GM18951 (cell line): ENCODE measurements around the gene SLC12A1.

Source experiments
- POLR2A ChIP-seq: IDR thresholded peaks from 4 replicates; pipeline ENCODE4 v1.6.1; 2011; ENCODE audit warnings: mild to moderate bottlenecking; ENCODE audit not compliant: insufficient read length, insufficient read depth; ENCODE audit errors: extremely low read depth
- in situ Hi-C: fragments of 300-500 bp; cut with MboI; formaldehyde crosslinking; loops from one replicate; pipeline ENCODE4 v1.12.0; 2022; ENCODE audit warnings: low sequenced_read_pairs, mixed read lengths, inconsistent platforms; ENCODE audit not compliant: unreplicated experiment

The SLC12A1 gene

DNA sequence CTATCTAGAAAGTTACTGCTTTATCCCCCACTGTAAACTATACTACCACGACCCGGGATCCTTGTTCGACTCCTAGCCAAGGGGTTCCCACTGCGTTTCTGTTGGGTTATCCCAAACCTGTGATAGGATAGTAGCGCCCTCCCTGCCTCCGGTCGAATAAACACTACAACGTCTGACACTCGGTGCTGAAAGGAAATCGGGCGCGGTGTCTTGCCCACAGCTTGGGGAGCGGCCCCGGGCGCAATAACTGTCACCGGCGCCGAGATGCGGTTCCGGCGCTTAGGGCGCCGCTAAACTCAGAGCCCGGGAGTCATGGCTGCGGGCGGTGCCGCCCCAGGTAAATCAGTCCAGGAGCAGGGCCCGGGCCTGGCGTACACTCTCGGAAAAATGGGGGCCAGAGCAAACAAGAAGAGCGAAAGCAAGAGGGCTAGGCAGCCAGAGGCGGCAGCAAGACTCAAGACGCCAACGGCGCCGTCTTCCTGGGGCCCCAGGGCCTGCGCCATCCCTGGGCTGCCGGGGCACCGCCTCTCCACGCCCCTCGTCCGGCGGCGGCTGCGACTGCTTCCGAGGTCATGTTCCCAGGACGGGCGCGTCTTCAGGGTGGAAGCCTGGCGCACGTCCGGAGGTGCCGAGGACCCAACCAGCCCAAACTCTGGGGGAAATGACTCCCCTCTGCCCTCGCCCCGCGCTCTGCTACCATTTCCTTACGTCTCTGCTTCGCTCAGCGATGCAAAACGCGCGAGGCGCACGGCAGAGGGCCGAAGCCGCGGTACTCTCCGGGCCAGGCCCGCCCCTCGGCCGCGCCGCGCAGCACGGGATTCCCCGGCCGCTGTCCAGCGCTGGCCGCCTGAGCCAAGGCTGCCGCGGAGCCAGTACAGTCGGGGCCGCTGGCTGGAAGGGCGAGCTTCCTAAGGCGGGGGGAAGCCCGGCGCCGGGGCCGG is 125.0 kb downstream of the SLC12A1 start, which contains the start of gene DUT:
TSS of gene DUT (plus strand) at position 575 of the 941 bp plus-strand sequence. CDS start at position 662, 87 bp downstream.
- in situ Hi-C loops: no loop called here
- TF ChIP-seq POLR2A: peak; percentile 94

DNA sequence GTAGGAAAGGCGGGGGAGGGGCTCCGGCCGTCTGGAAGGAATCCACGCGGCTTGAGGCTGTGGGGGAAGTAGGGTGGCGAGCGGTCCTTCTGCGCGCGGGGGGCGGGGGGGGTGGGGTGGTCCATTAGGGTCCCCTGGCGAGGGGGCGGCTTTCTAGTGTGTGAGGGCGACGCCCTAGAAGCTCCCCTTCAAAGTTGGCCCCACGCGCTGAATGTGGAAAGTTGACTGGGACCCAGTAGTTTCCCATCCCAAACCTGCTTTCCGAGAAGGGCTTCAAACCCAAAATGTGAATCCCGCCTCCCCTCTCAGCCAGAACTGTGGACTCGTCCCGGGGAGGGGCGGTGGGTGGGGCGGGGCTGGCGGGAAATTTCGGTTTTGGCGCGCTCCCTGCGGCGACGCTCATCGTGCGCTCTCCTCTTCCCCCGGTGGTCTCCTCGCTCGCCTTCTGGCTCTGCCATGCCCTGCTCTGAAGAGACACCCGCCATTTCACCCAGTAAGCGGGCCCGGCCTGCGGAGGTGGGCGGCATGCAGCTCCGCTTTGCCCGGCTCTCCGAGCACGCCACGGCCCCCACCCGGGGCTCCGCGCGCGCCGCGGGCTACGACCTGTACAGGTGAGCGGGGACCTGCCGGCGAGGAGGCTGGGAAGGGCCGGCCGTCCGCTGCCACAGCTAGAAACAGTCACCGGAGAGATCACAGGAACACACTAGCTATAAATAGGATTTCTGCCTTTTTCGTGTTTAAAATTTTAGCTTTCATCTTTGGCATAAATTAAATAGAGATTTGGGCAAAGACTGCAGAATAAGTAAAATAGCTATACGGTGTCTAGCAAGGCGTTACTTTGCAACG is 125.9 kb downstream of the SLC12A1 start:
- TF ChIP-seq POLR2A: peak; percentile 44
- in situ Hi-C loops: no loop called here

DNA sequence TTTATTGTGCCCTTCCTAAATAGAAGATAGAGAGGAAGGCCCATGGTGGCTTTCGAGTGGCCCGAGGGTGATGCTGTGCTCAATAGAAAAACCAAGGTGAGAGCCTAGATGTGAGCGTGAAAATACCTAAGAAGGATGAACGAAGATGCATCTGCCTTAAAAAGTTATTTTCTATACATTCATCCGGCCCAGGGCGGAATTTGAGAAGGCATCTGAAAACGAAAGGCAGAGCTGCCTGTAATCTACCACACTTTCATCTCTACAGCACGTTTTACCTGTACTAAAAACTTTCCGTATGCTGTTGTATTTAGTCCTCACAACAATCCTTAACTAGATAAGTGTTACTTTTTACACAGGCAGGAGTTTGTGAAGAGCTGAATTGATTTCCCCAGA is 126.5 kb downstream of the SLC12A1 start:
- no peak for TF ChIP-seq POLR2A
- in situ Hi-C loops: no loop called here

DNA sequence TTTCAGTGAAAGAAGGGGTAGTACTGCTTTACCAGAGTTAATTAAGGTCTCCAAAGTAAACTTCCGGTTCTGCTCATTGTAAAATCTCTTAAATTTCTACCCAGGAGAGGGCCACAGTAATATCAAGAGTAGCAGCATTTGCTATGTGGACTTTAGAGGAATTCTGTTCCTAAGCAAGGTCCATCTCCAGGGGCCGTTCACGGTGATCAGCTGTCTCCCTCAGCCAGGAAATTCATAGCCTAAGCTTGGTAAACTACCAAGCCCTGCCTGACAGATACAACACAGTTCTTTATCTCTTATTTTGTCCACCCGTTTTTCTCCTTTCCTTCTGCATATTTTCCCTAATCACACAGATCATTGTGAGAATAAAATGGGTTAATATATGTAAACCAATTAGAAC is 127.4 kb downstream of the SLC12A1 start:
- no peak for TF ChIP-seq POLR2A
- in situ Hi-C loops: no loop called here

DNA sequence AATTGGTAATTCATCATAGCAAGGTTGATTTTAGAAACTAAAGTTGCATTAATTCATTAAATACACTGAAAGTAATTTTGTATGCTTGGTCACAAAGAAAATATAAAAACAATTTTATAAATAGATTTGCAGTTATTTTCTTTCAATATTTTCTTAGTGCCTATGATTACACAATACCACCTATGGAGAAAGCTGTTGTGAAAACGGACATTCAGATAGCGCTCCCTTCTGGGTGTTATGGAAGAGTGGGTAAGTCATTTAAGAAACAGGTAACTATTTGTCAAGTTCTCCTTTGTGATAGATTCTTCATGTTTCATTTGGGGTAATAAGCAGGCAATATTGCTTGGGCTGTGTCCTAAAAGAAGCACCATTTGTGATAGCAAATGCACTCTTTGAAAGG is 128.2 kb downstream of the SLC12A1 start:
- in situ Hi-C loops: no loop called here
- no peak for TF ChIP-seq POLR2A

DNA sequence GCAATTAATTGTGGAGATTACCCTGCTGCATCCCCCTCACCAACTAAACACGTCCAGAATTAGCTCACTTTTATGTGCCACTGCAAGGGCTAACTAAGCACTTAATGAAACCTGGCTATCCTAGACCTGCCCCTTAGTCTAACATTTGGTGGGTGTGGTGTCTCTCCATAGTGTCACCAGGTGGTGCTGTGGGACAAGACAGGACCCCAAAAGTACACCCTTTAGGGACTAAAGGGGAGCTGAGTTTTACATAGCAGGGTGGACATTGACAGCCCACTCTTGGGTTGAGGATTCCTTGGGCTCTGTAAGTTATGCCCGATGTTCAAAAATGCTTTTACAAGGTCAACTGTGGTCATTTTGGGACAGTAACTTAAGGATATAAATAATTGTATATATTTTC is 130.8 kb downstream of the SLC12A1 start:
- in situ Hi-C loops: no loop called here
- TF ChIP-seq POLR2A: no peak

DNA sequence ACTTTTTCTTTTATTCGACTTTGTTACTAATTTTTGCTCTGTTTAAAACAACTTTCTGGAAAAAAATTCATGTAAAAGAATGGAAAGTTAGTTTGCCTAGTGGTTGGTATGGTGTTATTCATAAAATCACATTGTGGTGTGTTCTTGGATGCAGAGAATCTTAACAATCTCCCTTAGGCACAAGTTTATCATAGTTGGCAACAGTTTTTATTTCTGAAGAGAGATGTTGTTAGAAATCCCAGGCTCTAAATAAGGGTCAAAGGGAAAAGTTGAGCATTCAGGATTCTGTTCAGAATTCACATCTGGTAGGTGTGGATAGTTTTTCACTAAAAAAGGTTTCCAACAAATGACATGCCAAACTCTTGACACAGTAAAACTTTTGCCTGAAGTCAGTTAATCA is 131.5 kb downstream of the SLC12A1 start:
- in situ Hi-C loops: no loop called here
- TF ChIP-seq POLR2A: no peak

DNA sequence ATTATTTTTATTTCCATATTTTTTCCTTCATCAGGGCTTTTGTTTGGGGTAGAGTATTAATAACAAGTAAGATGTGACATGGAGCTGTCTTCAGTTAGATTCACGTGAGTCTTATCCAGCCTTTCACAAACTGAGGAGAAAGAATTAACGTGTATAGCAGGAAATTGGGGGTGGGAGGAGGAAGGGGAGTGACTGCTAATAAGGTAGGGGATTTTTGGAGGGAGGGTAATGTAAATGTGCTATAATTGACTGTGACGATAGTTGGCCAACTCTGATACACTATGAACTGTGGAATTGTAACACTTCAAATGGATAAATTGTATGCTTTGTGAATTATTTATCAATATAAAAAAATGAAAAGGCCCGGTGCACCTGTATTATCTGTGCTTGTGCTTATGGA is 134.0 kb downstream of the SLC12A1 start:
- TF ChIP-seq POLR2A: no peak
- in situ Hi-C loops: no loop called here

DNA sequence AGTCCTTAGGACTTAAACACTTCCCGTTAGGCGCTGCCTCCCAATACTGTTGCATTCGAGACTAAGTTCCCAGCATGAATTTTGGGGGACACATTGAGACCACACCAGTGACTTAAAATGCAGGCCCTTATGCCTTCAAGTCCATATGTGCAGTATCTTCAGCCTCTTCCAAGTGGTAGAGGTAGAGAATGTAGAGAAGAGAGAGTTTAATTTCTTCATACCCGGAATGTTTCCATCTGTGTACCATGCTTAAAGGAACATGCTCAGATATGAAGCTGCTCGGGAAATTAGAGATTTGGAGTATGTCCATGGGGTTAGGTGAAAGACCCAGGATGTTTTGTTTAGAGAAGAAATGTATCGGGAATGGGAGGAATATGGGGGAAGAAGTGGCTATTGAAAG is 137.8 kb downstream of the SLC12A1 start:
- no peak for TF ChIP-seq POLR2A
- in situ Hi-C loops: no loop called here

DNA sequence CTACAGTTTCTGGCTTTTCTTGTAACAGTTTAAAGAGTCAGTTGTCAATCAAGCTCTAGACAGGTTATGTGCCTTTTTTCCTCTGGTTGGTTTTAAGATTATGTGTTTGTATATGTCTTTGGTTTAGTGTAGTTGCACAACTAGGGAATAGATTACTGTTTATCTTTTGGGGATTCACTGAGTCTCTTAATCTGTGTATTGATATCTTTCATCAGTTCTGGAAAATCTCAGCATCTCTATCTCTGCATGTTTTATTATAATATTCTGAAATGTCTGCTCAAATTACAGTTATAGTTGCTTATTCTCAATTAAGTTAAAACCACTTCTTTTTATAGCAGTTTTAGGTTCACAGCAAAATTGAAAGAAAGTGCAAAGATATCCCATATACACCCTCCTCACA is 139.4 kb downstream of the SLC12A1 start:
- no peak for TF ChIP-seq POLR2A
- in situ Hi-C loops: no loop called here

DNA sequence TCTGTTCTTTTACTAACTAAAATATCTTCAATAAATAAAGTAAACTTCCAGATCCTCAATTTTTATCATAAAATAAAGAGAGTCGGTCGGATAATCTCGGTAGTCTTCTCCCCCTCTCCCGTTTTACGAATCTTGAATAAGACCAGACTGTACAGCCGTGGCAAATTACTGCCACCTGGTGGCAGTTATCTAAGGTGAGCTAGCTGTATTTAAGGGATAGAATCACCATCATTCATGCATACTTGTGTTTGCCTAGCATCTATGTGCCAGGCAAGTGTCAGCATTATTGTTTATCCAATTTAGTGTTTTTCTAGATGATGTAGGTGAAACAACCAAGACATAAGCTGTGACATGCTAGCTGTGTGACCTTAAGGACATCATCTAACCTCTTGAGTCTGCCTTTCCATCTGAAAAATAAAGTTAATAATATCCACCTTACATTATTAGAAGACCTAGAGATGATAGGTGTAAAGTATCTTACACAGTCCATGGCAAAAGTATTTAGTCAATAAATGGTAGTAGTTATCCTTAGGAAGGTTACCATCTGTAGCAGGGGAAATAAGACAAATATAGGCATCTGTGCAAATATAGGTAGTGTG is 146.5 kb downstream of the SLC12A1 start:
- TF ChIP-seq POLR2A: no peak
- in situ Hi-C loops: loop anchor here (25.0 kb wide), 2 partner anchors 285 to 460 kb away; partner anchors contain the start of genes CEP152 and FBN1
